Skeletal muscle satellite cell (primary cell): Measurements from ENCODE around the gene DNAI7.

Experiments used
- H3K27me3 ChIP-seq: 2 replicates; pipeline ENCODE4 v1.7.0; 2013; ENCODE audit warnings: low read length; ENCODE audit not compliant: control insufficient read depth, insufficient read depth
- H3K36me3 ChIP-seq: 2 replicates; pipeline ENCODE4 v1.7.0; 2013; ENCODE audit warnings: mild to moderate bottlenecking, control low read depth, low read length; ENCODE audit not compliant: insufficient read depth
- H3K4me1 ChIP-seq: 2 replicates; pipeline ENCODE4 v1.7.0; 2013; ENCODE audit warnings: low read length; ENCODE audit not compliant: control insufficient read depth, insufficient read depth
- H3K4me2 ChIP-seq: 2 replicates; pipeline ENCODE4 v1.7.0; 2013; ENCODE audit warnings: mild to moderate bottlenecking, low read length
- H3K4me3 ChIP-seq: 2 replicates; pipeline ENCODE4 v1.7.0; 2013; ENCODE audit warnings: low read length
- H3K9ac ChIP-seq: 2 replicates; pipeline ENCODE4 v1.7.0; 2013; ENCODE audit warnings: mild to moderate bottlenecking, low read depth, low read length, moderate library complexity
- H3K9me3 ChIP-seq: replicated peaks from 2 replicates; pipeline ENCODE4 v1.7.0; 2013; ENCODE audit warnings: mild to moderate bottlenecking, control low read depth, low read length

The DNAI7 gene

GRCh38 chr12:25063873-25064628, 130.9 kb downstream of the DNAI7 start:
- Histone ChIP-seq H3K4me2 (no peak overlapping the region), H3K9ac (no peak overlapping the region), H3K9me3 (no peaks in the 10 kb centered on the region), H3K36me3 (no peaks in the 10 kb centered on the region), H3K4me3 (no peak overlapping the region), H3K27me3 (no peaks in the 10 kb centered on the region), H3K4me1 (no peaks in the 10 kb centered on the region)

GRCh38 chr12:25058658-25059058, 136.3 kb downstream of the DNAI7 start:
- Histone ChIP-seq H3K9ac (no peak overlapping the region), H3K4me1 (peaks cover 10% of the 10 kb centered on the region), H3K4me2 (no peak overlapping the region), H3K27me3 (no peaks in the 10 kb centered on the region), H3K4me3 (no peak overlapping the region), H3K9me3 (no peaks in the 10 kb centered on the region), H3K36me3 (no peaks in the 10 kb centered on the region)
